ENCODE data around the gene WDR20.
"Not testable (repeated sequence)": the region's sequence is repeated elsewhere in the genome, so short reads cannot be mapped to it uniquely, and the experiment has no call there.

- TF ChIP-seq EZH2phosphoT487 (IDR thresholded peaks at IDR 0.05; ENCODE audit: borderline replicate concordance, low read length); CTCF (IDR thresholded peaks at IDR 0.05; ENCODE audit: low read depth, low read length, poor library complexity, severe bottlenecking): not testable (repeated sequence)
These were observed 4.2 kb upstream of the WDR20 start for GRCh38 chr14:102135456-102135855.
